Activated CD4-positive, CD25-positive, alpha-beta regulatory T cell treated with anti-CD3 and anti-CD28 coated beads, Interleukin-2, amount 50 U/mL, for 72 hours (primary cell): ENCODE data around the gene PRKAG2.

Source experiments
- DNase-seq: peaks from one replicate; pipeline ENCODE4 v3.0.0; 2021

The PRKAG2 gene

DNA sequence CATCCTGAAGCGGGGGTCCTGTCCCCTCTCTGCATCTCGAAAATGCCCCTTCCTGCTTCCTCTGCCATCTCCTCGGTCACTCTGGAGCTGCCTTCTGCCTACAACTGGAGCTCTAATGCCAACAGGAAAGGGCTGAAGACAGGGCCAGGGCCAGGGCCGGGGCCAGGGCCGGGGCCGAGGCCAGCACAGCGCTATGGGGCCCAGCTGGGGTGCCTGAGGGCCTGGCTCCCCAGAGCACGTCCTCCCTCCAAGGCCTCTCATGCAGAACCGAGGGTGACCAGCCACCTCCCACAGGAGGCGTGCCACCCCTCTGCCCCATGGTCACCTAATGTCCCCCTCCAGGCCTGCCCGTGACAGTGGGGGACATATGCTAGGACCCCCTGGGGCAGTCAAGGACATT lies 155.7 kb downstream of the PRKAG2 start:
- DNase-seq: no peak

DNA sequence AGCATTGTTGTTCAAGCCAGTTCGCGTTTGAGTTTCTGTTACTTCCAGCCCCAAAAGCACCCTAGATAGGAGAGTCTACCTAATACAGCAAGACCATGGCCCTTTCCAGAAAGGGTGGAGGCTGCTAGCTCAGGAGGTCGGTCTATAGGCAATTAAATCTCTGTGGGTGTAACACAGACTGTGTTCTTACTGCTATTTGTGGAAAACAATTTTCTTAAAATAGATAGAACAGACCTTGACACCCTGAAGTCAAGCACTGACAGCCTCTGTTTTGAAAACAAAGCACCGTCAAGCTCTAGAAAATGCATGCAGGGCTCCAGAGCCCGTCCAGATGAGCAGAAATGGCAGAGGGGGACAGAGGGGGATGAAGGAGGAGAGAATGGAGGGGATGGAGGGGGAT lies 156.6 kb downstream of the PRKAG2 start:
- no peak for DNase-seq

DNA sequence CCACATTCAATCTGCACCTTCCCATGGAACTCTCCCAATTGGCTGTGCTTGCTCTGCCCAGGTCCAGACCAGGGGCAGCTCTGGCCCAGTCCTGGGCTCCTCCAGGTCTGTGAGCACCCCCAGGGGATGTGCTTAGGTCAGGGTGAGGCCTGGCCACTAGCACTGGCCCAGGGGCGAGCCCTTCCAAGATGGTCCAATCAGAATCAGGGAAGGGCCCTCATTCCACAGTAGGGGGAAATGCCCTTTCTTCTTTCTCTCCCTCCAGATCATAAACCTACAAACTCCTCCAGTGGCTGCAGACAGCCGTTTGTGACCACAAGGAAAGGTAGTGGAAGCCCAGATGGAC lies 157.0 kb downstream of the PRKAG2 start:
- DNase-seq: no peak

DNA sequence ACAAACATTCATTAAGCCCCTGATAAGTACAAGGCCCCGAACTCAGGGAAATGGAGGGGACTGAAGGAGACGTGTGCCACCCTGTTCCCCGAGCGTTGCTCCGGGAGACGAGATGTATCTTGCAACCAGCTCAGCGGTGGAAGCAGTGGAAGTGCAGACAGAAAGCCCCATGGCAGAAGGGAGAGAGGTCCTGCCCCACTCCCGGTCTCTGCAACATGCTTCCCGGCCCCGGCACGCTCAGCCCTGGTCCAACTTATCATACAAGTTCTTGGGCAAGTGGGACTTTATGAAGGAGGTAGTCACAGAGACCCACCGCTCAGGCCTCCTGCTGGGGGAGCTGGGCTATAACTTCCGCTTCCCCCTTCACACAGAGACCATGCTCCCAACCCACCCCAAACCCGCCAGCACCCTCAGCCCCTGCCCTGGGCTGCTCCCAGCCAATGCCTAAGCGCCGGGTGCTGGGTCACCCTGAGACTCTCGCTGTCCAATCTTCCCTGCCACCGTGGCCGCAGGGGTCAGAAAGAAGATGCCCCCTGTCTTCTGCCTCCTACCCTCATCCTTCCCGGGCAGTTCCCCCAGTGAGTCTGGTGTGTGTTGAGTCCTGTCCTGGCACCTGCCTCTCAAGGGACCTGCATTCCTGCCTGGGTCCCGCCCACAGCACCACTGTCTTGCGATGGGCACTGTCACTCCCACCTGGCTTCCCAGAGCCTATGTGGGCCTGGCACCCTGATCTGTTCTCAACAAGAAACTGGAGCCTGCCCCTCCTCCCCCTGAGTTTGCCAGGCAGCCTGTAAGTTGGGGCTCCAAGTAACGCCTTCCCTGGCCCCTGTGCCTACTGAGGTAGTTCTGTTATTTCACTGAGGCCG lies 157.7 kb downstream of the PRKAG2 start:
- DNase-seq: no peak

DNA sequence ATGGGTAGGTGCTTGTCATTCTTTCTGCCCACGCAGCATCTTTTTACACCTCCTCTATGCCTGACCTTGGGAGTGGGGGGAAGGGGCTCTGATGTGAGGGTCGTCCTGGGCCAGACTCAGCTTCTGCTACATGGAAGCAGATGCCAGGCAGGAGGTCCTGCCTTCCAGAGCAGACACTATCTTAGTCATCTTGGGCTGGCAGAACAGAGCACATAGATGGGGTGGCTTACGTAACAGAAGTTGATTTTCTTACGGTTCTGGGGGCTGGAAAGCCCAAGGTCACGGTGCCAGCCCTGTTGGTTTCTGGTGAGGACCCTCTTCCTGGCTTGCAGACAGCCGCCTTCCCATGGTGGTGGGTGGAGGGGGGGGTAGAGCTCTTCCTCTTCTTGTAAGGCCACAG lies 159.0 kb downstream of the PRKAG2 start:
- DNase-seq: no peak

DNA sequence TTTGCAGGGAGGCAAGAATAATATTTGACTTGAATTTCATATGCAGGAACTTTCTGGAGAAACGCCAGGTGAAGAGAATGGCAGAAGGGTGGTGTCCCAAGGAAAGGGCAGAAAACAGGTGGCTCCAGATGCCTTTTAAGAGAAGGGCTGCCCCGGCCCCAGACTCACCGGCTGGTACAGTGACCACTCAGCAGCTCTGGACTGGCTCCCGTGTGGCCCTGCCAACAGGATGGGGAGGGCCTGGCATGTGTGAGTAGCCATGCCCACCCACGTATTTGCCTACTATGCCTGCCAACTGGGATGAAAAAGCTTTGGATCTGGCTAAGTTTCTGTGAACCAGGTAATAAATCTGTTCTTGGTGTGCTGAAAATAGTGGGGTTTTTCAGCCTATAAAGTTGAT lies 159.5 kb downstream of the PRKAG2 start:
- no peak for DNase-seq

DNA sequence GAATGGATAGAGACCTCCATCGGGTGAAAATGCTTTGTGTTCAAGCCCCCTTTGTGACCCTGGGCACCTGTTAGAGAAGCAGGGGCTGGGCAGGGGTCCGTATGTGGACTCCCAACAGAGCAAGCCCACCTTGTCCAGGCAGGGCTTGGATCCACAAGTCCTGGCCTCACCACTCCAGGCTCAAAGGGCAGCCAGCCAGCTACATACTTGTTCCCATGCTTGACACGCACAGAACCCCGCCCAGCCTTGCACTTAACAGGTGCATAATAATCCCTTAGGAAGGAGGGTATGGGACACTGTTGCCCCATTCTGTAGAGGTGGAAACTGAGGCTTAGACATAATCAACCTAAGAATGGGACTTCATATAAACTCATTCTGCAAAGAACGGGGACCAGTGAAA lies 160.6 kb downstream of the PRKAG2 start:
- no peak for DNase-seq

DNA sequence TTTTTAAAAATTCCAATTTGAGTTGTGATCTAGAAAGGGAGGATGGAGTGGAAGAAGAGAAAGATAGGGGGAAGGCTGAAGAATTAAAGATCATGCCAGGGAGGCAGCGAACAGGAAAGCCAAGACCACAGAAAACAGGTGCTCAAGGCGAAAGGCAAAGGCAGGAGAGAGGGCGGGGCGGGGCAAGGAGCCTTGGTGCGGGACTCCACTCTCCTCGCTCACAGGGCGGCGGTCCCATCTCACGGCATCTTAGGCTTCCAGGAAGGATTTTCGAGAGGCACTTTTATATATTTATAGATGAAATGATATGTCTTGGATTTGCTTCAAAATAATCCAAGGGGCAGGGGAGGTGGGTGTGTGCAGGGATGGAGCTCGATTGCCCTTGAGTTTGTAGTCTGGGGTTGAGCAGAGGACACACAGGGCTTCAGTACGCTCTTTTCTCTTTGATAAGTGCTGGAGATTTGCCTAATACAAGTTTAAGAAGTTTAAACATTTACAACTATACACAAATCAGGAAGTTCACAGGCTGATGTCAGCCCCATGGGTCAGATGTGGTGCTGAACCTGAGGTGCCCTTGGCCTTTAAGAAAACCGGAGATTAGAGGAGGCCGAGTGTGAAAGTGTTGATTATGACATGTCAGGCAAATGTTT lies 161.1 kb downstream of the PRKAG2 start:
- DNase-seq: no peak

DNA sequence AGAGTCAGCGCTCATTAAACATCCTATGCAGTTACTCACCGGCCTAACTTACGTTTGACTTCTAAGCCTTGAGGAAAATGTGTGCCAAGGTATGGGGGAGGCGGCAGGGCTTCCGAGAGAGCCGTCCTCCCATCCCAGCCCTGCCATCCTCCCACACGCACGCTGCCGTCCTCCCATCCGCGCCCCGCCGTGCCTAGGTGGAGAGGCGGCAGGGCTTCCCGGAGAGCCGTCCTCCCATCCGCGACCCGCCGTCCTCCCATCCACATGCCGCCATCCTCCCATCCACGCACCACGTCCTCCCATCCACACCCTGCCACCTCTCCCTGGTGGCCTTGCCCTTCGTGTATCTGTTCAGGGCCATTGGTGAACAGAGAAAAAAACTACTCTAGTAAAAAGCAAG lies 162.7 kb downstream of the PRKAG2 start:
- DNase-seq: no peak

DNA sequence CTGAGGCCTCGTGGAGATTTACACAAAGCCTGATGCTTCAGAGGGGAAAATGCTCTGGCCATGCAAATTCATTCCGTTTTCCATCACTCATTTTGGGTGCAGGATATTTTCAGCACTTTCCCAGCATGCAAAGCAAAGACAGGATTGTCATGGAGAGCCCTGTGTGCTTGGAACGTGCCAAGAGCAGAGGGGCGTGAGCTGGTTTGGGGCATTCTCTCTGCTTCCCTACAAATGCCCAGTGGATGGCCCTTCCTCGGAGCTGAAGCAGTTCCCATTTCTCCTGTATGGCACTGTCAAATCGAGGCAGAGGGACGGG lies 164.1 kb downstream of the PRKAG2 start:
- DNase-seq: no peak

DNA sequence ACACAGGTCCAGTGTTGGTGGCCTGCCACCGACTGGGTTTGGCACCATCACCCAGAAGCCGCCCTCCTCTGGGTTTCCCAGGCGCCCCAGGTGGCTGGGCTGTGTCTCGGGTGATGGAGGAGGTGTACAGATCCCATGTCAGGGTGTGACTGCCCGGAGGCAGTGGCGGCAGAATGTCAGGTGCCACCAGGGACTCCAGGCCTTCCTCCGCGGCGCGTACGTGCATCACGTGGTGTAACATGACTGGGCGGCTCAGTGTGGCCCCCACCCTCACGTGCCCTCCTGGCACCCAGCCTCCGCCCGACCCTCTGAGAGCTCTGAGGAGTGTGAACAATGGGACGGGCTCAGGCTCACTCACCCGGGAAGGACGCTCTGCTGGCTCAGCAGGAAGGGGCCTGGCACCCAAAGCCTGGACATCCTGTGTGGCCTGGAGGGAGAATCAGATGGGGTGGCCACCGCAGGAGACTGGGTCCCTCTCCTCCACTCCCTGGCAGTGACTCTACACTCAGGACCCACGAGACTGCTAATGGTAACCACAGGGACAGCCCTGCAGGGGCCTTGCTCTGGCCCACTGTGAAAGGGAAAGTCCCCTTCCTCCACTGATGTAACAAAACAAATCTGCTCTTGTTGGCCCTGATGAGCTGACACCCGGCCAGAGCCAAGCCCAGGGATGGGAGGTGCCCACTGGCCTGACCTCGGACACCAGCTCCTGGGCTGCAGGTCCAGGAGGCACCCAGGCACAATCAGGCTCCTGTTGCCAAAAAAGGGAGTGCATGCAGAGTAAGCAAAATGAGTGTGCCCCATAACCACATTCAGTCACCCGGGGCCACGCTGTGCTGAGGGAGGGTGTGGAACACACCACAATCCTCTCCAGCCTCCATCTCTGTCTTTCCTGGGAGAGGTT lies 164.8 kb downstream of the PRKAG2 start:
- DNase-seq: no peak

DNA sequence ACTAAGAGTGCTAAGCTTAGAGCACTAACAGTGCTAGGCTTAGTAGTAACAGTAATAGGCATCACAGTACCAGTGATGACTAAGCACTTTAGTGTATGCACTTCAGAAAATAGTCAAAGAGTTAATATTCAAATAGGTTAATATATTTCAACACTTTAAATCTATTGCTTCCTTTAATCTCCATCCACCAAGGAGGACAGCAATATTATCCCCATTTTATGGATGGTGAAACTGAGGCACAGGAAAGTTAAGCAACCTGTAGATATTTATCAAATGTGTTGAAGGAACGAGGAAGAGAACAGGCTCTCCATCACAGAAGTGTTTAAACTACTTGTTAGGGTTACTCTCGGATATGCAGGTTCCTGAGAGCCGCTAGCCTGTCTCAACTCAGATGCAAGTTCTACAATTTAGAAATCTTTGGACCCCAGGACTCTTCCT lies 165.5 kb downstream of the PRKAG2 start:
- no peak for DNase-seq

DNA sequence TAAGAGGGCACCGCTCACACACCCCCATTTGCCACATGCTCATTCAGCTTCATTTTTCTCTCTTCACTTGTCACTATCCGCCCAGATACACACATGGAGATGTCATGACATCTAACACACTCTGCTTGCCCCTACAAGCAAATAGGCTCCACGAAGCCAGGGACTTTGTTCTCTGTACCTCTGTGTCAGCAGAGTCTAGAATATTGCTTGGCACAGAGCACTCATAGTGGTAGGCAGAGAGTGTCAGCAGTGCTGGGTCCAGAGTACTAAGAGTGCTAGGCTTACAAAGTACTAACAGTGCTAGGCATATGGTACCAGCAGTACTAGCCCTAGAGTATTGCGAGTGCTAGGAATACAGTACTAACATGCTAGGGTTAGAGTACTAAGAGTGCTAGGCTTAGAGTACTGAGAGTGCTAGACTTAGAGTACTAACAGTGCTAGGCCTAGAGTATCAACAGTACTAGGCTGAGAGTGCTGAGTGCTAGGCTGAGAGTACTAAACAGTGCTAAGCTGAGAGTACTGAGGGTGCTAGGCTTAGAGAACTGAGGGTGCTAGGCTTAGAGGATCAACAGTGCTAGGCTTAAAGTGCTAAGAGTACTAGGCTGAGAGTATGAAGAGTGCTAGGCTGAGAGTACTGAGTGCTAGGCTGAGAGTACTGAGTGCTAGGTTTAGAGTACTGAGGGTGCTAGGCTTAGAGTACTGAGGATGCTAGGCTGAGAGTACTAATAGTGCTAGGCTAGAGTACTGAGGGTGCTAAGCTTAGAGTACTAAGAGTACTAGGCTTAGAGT lies 166.1 kb downstream of the PRKAG2 start:
- no peak for DNase-seq

DNA sequence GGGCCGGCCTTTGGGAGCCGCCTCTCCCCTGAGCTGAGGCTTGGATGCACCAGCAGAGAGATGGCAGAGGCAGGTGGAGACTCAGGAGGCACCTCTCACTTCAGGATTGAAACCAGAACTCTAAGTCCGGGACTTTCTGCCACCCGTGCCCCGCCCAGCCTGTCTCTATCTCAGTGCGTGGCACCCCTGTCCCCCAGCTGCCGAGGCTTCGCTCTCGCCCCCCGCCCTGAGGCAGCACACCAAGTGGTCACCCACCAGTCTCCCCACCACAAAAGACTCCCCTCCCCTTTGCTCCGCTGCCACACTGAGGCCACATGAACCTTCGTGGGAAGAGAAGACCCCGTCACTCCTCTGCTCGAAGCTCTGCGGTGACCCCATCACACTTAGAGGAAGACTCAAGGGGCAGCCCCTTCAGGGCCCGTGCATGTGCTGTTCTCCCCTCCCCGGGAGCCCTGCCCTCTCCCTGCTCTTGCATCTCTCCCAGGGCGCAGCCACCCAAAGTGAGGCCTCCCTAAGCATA lies 166.7 kb downstream of the PRKAG2 start:
- no peak for DNase-seq

DNA sequence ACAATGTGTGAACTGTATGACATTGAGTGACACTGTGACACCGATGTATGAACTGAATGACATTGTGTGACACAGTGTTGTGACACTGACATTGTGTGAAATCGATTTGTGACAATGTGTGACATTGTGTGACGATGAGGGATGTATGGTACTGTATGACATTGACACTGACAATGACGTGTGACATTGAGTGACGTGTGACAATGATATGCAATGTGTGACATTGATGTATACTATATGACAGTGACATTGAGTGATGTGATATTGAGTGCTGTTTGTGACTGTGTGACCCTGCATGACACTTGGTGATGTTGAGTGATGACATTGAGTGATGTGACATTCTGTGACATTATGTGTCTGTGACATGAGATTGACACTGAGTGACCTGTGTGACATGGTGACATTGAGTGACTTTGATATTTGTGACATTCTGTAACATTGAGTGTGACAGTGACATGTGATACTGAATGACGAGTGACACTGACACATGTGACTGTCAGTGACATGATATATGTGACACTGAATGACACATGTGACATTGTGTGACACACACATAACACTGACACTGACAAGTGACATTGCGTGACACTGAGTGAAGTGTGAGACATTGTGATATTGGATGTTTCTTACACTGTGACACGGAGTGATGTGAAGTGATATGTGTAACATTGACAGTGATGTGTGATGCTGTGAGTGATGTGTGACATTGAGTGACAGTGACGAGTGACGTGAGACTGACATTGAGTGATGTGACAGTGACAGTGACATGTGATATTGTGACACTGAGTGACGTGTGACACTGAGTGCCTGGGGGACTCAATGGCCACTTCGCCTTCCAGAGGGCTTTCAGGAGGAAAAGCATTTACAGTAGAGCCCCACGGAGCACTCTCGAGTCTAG lies 167.5 kb downstream of the PRKAG2 start:
- DNase-seq: no peak

DNA sequence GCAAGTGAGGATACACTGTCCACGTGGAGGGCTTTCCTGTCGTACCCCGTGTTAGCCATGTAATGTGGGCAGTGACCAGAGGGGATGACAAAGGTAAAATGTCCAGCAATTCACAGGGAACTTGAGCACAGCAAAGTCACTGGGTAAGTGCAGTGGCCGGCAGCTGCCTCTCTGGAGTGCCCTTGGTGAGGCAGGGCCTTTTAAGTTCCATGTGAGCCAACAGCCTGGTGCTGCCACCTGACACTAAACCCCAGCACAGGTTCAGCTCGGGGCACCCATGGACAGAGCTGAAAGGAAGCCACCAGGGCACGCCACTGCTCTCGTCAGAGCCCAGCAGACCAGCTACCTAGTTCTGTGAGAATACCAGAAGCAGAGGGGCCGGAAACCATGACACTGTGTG lies 168.3 kb downstream of the PRKAG2 start:
- no peak for DNase-seq

DNA sequence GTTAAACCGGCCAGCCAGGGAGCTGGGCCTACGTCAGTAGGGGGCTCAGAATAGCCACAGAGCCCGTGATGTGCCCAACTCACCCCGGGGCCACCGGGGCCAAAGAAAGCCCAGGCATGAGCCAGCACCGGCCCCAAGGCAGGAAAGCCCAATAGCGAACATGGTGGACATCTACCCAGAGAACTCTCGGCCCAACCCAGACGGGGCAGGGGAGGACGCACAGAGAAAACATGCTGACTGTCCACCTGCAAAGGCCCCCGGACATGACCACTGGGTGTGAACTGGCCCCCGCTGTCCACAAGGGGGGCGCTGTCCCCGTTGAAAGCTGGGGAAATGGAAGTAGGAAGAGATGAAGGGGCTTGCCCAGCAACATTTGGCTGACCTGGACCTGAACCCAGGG lies 169.2 kb downstream of the PRKAG2 start:
- no peak for DNase-seq

DNA sequence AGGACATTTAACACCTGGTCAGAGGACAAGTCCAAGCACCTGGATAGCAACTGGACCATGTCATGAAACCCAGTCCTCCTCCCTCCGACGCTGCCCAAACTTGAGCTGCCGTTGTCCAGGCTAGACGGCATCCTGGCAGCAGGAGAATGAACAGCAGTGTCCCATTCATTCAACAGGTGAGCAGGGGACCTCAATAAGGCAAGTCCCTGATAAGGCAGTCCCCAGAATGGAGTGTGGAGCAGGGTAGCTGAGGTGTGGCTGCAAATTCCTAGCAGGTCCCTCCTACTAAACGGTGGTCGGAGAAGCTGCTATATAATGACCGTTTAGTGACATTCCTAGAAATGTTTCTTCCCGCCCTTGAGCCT lies 169.8 kb downstream of the PRKAG2 start:
- no peak for DNase-seq

DNA sequence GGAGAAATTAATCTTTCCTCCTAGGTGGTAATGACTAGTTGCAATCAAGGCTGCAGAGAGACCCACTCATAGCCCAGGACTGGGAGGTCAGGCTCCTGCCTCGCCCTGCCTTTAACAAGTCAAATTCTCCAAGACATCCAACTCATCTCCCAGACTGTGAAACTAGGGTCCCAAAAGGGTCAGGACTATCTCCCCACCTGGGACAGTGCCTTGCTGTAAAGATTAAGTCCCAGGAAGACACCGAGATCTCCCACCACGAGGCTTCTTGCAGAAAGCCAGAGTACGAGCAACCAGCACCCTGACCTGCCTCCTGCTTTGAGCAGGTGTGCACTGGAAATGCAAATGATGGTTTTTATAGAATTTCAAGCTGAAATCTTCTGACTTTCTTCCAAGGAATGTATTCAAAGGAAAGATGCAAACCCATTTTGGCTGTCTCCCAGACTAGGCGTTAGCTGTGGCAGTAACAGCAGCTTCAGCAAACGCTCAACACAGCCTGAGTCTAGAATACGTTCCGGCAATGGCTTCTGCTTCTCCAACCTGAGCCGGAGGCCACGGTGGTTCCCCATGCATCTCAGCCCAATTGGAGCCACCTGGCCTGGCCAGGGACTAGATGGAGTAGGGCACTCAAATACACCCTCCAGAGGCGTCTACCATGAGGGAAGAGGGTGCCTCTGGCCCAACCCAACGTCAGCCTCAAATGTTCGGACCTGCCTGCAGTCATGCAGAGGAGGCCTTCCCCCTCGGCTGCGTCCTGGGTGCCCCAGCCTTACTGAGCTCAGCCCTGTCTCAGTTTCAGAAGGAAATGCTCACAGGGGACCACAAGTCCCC lies 170.4 kb downstream of the PRKAG2 start:
- no peak for DNase-seq

DNA sequence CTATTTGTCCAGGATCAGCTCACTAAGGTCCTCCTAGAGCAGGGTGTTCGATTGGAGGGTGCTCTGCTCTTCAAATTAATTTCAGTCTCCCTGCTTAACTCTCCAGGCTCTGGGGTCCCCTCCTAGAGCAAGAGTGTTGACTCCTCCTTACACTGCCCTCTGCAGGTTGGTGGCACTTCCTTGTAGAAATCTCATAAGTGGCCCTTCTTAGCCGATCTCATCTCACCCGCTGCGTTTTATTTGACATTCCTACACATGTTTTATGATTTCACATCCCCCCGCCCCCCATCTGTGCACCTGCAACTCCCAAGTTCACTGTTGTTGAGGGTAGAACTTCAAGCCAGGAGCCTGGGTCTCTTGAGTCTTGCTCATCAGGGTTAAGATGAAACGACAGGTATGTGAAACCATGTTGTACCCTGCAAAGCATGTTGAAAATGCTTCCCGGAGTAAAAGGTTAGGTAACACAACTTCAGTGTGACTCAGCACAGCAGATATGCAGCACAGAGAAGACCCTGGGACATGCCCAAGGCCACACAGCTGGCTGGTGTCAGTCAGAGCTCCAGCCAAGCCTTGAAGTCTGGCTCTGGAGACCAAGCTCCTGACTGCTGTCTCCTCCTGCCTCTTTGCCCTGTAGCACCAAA lies 171.2 kb downstream of the PRKAG2 start:
- no peak for DNase-seq
